ENCODE results near the gene RSU1. TPM values are rescaled to one million over a fixed set of nuclear protein-coding genes. Genes with fewer than 3 reads are reported as not detected.

Gene RSU1
- total RNA-seq, result 39.2 TPM
- long read RNA-seq, transcript RSU1-203 (8 exons, 3,919 nt), result minor isoform, 5 of 87 reads
- long read RNA-seq, transcript RSU1-205 (8 exons, 3,639 nt), result minor isoform, 5 of 87 reads
- long read RNA-seq, transcript RSU1-201 (9 exons, 3,834 nt), result major isoform, 67 of 87 reads
- long read RNA-seq, partial matches to known transcripts, result 2 of 87 reads
- long read RNA-seq, other reads (novel, unspliced or antisense), result 8 of 87 reads

- H3K36me3 ChIP-seq, result no peaks in the 10 kb centered on the region
- peak within 1 kb of the TSS; percentile 77 for H3K4me3 ChIP-seq
- peaks cover 10% of the 10 kb centered on the region for H3K9me3 ChIP-seq (replicated peaks)
- peak; percentile 100 for DNase-seq
- no peaks in the 10 kb centered on the region for H3K27me3 ChIP-seq (ENCODE audit: low read depth)
- peaks cover 54% of the 10 kb centered on the region for H3K4me1 ChIP-seq
- H3K27ac ChIP-seq (replicated peaks), result peak within 1 kb of the TSS; percentile 95
- TF ChIP-seq, protein P1, sequence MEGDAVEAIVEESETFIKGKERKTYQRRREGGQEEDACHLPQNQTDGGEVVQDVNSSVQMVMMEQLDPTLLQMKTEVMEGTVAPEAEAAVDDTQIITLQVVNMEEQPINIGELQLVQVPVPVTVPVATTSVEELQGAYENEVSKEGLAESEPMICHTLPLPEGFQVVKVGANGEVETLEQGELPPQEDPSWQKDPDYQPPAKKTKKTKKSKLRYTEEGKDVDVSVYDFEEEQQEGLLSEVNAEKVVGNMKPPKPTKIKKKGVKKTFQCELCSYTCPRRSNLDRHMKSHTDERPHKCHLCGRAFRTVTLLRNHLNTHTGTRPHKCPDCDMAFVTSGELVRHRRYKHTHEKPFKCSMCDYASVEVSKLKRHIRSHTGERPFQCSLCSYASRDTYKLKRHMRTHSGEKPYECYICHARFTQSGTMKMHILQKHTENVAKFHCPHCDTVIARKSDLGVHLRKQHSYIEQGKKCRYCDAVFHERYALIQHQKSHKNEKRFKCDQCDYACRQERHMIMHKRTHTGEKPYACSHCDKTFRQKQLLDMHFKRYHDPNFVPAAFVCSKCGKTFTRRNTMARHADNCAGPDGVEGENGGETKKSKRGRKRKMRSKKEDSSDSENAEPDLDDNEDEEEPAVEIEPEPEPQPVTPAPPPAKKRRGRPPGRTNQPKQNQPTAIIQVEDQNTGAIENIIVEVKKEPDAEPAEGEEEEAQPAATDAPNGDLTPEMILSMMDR (IDR thresholded peaks at IDR 0.05; ENCODE audit: borderline replicate concordance), result no peak
- intact Hi-C loops (cut with micrococcal nuclease), result no loop called here
These were observed at the start of gene RSU1 for GRCh38 chr10:16817125-16818019. Gene RSU1, minus strand, starts transcription at chr10:16817424. Its CDS starts 343 bp downstream, at chr10:16817081.

DNA sequence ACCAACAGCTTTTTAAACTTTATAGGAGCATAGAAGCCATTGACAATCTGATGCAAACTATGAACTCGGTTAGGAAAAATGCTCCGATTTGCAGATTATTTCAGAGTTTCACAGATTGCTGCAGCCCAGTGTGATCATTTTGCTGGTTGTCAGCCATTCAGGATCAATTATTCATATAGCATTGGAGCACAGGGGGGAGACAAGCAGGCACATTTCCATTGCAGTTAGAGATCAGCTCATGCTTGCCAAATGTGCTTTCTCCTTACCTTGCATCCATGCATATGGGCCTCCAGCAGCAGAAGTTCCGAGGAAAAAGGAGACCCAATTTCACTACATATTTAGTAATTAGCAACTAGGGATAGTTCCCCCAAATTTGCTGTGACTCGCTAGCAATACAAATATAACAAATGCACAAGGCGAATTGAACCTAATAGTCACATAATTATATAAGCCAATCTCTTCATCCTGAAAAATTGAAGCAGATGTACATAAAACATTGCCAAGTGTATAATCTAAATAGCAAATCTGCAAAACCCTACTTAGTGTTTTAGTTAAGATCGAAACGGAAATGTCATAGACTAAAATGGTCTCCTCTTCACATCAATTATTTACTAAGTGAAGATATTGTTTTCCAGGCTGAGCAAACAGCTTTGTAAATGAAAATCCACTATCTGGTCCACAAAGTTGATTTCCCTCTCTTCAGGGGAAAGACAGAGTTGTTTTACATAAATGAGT lies 49.5 kb upstream of the RSU1 start:
- Histone ChIP-seq H3K4me3 (no peak overlapping the region), H3K4me1 (no peaks in the 10 kb centered on the region), H3K27me3 (ENCODE audit: low read depth) (peaks cover 6% of the 10 kb centered on the region), H3K9me3 (replicated peaks) (no peaks in the 10 kb centered on the region), H3K36me3 (no peaks in the 10 kb centered on the region), H3K27ac (replicated peaks) (no peak overlapping the region)
- DNase-seq, result no peak
- TF ChIP-seq, protein P1 (IDR thresholded peaks at IDR 0.05; ENCODE audit: borderline replicate concordance), result no peak
- intact Hi-C loops (cut with micrococcal nuclease), result no loop called here

DNA sequence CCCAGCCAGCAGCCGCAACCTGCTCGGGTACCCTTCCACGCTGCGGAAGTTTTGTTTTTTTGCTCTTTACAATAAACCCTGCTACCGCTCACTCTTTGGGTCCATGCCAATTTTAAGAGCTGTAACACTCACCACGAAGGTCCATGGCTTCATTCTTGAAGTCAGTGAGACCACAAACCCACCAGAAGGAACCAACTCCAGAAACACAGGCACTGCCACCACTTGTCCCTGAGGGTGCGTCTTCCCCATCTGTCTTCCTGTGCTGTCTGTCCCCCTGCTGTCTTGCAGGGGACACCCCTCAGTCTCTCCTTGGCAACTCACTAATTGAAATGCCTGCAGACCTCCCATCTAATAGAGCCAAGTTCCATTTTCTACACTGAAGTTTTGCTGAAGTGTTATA lies 48.5 kb upstream of the RSU1 start:
- TF ChIP-seq, protein P1 (IDR thresholded peaks at IDR 0.05; ENCODE audit: borderline replicate concordance), result no peak
- intact Hi-C loops (cut with micrococcal nuclease), result no loop called here
- no peaks in the 10 kb centered on the region for H3K4me1 ChIP-seq

GRCh38 chr10:16863766-16864165 lies 46.5 kb upstream of the RSU1 start:
- peaks cover 15% of the 10 kb centered on the region for H3K9me3 ChIP-seq (replicated peaks)
- intact Hi-C loops (cut with micrococcal nuclease), result no loop called here
- H3K4me3 ChIP-seq, result no peak overlapping the region
- no peak for DNase-seq
- H3K27ac ChIP-seq (replicated peaks), result no peak overlapping the region
- TF ChIP-seq, protein P1 (IDR thresholded peaks at IDR 0.05; ENCODE audit: borderline replicate concordance), result no peak
- H3K36me3 ChIP-seq, result no peaks in the 10 kb centered on the region
- H3K27me3 ChIP-seq (ENCODE audit: low read depth), result peaks cover 6% of the 10 kb centered on the region
- H3K4me1 ChIP-seq, result no peaks in the 10 kb centered on the region

More for the DNA sequence above, 48.5 kb upstream of the RSU1 start:
- Histone ChIP-seq H3K36me3 (no peaks in the 10 kb centered on the region), H3K27me3 (ENCODE audit: low read depth) (peaks cover 6% of the 10 kb centered on the region), H3K27ac (replicated peaks) (no peak overlapping the region), H3K4me3 (no peak overlapping the region), H3K9me3 (replicated peaks) (peaks cover 5% of the 10 kb centered on the region)
- DNase-seq, result no peak

GRCh38 chr10:16857419-16857818 lies 40.2 kb upstream of the RSU1 start:
- Histone ChIP-seq H3K9me3 (replicated peaks) (peaks cover 15% of the 10 kb centered on the region), H3K27me3 (ENCODE audit: low read depth) (no peaks in the 10 kb centered on the region), H3K36me3 (no peaks in the 10 kb centered on the region), H3K4me1 (peaks cover 9% of the 10 kb centered on the region), H3K27ac (replicated peaks) (no peak overlapping the region), H3K4me3 (no peak overlapping the region)
- no peak for DNase-seq
- intact Hi-C loops (cut with micrococcal nuclease), result no loop called here
- TF ChIP-seq, protein P1 (IDR thresholded peaks at IDR 0.05; ENCODE audit: borderline replicate concordance), result no peak
